Stimulated activated CD4-positive, alpha-beta T cell treated with anti-CD3 and anti-CD28 coated beads, Interleukin-4, amount 100 ng/mL, for 4 hours (primary cell): ENCODE results near the gene CD33.
A peak's percentile ranks its signal among the peaks of the same experiment; 100 is the strongest.

Source experiments
- DNase-seq, 2 experiments: peaks; one replicate each; pipeline ENCODE4 v3.0.0-alpha.2; 2020

The CD33 gene

GRCh38 chr19:51259348-51260245 lies 34.7 kb downstream of the CD33 start:
- peak; percentile 18 to 27 for DNase-seq

GRCh38 chr19:51263808-51264207 lies 38.9 kb downstream of the CD33 start:
- DNase-seq: no peak

DNA sequence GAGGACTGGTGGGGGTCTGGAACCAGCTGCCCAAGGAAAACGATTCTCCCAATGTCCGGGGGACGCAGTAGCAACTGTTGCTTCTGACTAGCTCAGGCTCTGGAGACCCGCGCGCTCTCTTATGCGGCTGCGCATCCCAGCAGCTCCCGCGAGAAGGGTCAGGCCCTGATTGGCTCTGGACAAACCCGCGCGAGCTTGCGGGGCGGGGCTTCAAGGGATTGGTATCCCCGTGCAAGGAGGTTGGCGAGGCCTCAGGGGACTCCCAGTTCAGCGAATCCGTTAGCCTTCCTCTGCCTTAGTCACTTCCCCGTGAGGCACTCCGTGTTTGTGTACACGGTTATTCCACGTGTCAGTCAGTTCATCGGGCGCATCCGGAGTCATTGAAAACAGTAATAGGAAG lies 46.2 kb downstream of the CD33 start:
- DNase-seq: no peak

GRCh38 chr19:51272183-51272810 lies 47.4 kb downstream of the CD33 start:
- no peak for DNase-seq

- no peak for DNase-seq
Measured at GRCh38 chr19:51274049-51274770, 49.3 kb downstream of the CD33 start.

DNA sequence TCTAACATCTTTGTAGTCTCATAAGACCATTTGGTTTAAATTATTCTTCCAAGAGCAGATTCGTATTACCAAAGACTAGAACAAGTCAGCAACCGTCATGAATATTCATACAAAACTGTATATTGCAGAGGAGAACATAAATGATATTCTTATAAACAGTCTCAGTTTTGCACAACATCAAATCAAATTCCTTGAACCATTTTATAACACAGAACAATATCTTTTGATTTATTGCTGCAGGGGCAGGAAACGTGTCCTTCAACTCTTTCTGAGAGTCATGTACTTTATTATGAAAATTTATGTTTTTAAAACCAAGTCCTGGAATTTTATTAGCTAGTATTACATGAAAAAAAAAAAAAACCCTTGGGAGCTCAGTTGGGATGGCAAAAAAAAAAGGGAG lies 52.2 kb downstream of the CD33 start:
- DNase-seq: no peak

GRCh38 chr19:51282335-51282734 lies 57.5 kb downstream of the CD33 start:
- DNase-seq: no peak

- DNase-seq: no peak
Measured at GRCh38 chr19:51285682-51286081, 60.8 kb downstream of the CD33 start.
